ENCODE measurements around the gene RHOC.
A peak's percentile ranks its signal among the peaks of the same experiment; 100 is the strongest.

RHOC gene

GRCh38 chr1:112674440-112674985 is 32.4 kb downstream of the RHOC start, which contains the start of gene MOV10:
MOV10 (plus strand) TSS chr1:112674659; CDS start chr1:112674913, 254 bp downstream.
- FAIRE-seq (peak; percentile 76), DNase-seq (ENCODE audit: insufficient read length) (peak; percentile 45)
- TF ChIP-seq POLR2A (IDR thresholded peaks at IDR 0.05; ENCODE audit: low read depth, low read length) (no peak; the same call in none of the 2 replicates), POLR2AphosphoS5 (IDR thresholded peaks at IDR 0.05; ENCODE audit: low read depth, low read length) (peak; percentile 52; the same call in 1 of the 2 replicates), TAF1 (IDR thresholded peaks at IDR 0.05; ENCODE audit: borderline replicate concordance, low read depth, low read length) (peak; percentile 91)

- TF ChIP-seq POLR2AphosphoS5 (IDR thresholded peaks at IDR 0.05; ENCODE audit: low read depth, low read length) (no peak), TAF1 (IDR thresholded peaks at IDR 0.05; ENCODE audit: borderline replicate concordance, low read depth, low read length) (no peak), POLR2A (IDR thresholded peaks at IDR 0.05; ENCODE audit: low read depth, low read length) (peak; percentile 2; the same call in 1 of the 2 replicates)
- peak; percentile 75 for FAIRE-seq
- no peak for DNase-seq (ENCODE audit: insufficient read length)
Measured at GRCh38 chr1:112673592-112674439, 33.1 kb downstream of the RHOC start.

- no peak for FAIRE-seq
- no peak for DNase-seq (ENCODE audit: insufficient read length)
- peak; percentile 50; the same call in 1 of the 2 replicates for TF ChIP-seq POLR2AphosphoS5 (IDR thresholded peaks at IDR 0.05; ENCODE audit: low read depth, low read length)
- TF ChIP-seq TAF1 (IDR thresholded peaks at IDR 0.05; ENCODE audit: borderline replicate concordance, low read depth, low read length): no peak
Measured at GRCh38 chr1:112672842-112673241, 34.1 kb downstream of the RHOC start.

- DNase-seq (ENCODE audit: insufficient read length) (no peak), FAIRE-seq (no peak)
- TF ChIP-seq TAF1 (IDR thresholded peaks at IDR 0.05; ENCODE audit: borderline replicate concordance, low read depth, low read length) (no peak), POLR2AphosphoS5 (IDR thresholded peaks at IDR 0.05; ENCODE audit: low read depth, low read length) (no peak), POLR2A (IDR thresholded peaks at IDR 0.05; ENCODE audit: low read depth, low read length) (no peak)
Measured at GRCh38 chr1:112672009-112672408, 34.9 kb downstream of the RHOC start.

- FAIRE-seq (no peak), DNase-seq (ENCODE audit: insufficient read length) (no peak)
- TF ChIP-seq TAF1 (IDR thresholded peaks at IDR 0.05; ENCODE audit: borderline replicate concordance, low read depth, low read length): no peak
- TF ChIP-seq POLR2A (IDR thresholded peaks at IDR 0.05; ENCODE audit: low read depth, low read length): no peak
- no peak for TF ChIP-seq POLR2AphosphoS5 (IDR thresholded peaks at IDR 0.05; ENCODE audit: low read depth, low read length)
Measured at GRCh38 chr1:112666946-112667345, 40.0 kb downstream of the RHOC start.

GRCh38 chr1:112665857-112666256 is 41.1 kb downstream of the RHOC start:
- TF ChIP-seq TAF1 (IDR thresholded peaks at IDR 0.05; ENCODE audit: borderline replicate concordance, low read depth, low read length) (no peak), POLR2A (IDR thresholded peaks at IDR 0.05; ENCODE audit: low read depth, low read length) (no peak), POLR2AphosphoS5 (IDR thresholded peaks at IDR 0.05; ENCODE audit: low read depth, low read length) (no peak)
- DNase-seq (ENCODE audit: insufficient read length): no peak
- no peak for FAIRE-seq

- no peak for FAIRE-seq
- DNase-seq (ENCODE audit: insufficient read length): no peak
- TF ChIP-seq POLR2AphosphoS5 (IDR thresholded peaks at IDR 0.05; ENCODE audit: low read depth, low read length) (no peak), POLR2A (IDR thresholded peaks at IDR 0.05; ENCODE audit: low read depth, low read length) (no peak), TAF1 (IDR thresholded peaks at IDR 0.05; ENCODE audit: borderline replicate concordance, low read depth, low read length) (no peak)
Measured at GRCh38 chr1:112651205-112651604, 55.7 kb downstream of the RHOC start.
